GM19193 (cell line): ENCODE measurements around the gene FBRSL1.

Experiments
- POLR2A ChIP-seq: IDR thresholded peaks from 4 replicates; pipeline ENCODE4 v1.6.1; 2011; ENCODE audit not compliant: insufficient read depth, insufficient read length; ENCODE audit errors: extremely low read depth

Gene FBRSL1

DNA sequence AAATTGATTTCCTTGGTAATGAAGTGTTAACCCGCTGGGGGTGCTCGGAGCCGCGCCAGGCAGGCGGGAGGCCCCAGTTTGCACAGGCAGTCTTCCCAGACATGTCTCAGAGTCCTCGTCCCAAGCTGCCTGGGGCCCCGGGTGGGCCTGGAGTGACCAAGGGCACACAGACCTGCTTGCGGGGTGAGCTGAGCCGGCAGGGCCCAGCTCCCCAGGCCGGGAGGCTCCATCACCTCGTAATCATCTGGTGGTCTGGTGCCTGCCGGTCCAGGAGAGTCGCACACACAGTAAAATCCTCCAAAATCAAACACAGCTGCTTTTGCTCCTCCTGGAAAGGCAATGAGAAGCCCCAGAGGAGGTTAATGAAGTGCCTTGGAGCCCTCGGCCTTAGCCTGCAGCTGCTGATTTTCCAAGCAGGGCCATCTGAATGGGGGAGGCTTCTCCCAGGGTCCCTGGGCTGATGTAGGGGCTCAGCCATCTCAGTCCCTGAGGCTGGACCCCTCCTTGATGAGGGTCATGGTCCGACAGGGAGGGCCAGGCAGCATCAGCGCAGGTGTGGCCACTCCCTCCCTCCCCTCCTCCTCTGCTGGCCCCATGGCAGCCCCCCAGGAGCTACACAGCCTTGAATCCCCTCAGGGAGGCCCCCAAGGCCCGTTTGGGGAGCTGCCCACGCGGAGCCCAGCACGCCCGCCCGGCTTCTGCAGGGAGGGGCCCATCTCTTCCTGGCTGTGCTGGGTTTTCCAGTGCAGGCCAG is 39.4 kb upstream of the FBRSL1 start:
- TF ChIP-seq POLR2A: no peak

DNA sequence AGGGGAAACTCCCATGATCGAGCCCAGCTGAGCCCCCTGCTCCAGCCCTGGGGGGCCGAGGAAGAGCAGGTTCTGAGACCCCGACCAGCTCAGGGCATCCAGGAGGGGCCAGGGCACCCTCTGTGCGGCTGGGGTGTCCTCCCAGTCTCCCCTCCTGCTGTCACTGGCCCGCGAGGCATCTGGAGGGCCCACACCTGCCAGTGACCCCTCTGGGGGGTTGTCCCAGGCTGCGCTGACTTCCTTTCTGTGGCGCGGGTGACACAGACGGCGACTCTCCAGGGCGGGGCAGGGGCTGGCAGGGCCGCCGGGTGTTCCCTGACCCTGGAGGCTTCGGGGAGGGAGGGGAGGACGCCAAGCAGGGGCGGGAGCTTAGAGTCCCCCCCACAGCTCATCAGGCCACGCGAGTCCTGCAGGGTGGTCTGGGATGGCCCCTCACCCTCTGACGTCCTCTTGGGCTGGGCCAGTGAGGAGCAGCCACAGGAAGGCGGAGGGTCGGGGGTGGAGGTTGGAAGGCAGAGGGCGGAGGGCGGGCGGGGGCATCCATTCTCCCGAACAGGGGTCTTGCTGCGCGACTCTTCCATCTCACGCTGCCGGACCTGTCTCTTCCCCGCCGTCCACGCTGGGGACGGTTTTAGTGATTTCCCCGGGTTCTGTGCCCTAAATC is 38.6 kb upstream of the FBRSL1 start:
- no peak for TF ChIP-seq POLR2A

DNA sequence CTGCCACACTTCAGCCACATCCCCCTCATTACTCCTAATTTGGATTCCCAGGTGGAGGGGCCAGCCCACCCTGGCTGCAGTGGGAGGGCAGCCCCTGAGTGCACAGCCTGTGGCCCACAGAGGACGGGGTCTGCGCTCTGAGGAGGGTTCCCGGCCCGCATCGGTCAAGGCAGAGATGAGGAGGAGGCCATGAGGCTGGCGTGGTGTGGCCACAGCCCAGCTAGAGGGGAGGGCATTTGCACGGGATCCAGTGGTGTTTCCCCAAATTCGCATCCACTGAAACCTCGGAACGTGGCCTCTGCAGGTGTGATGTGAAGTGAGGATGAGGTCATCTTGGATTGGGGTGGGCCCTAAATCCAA is 38.1 kb upstream of the FBRSL1 start:
- TF ChIP-seq POLR2A: no peak

DNA sequence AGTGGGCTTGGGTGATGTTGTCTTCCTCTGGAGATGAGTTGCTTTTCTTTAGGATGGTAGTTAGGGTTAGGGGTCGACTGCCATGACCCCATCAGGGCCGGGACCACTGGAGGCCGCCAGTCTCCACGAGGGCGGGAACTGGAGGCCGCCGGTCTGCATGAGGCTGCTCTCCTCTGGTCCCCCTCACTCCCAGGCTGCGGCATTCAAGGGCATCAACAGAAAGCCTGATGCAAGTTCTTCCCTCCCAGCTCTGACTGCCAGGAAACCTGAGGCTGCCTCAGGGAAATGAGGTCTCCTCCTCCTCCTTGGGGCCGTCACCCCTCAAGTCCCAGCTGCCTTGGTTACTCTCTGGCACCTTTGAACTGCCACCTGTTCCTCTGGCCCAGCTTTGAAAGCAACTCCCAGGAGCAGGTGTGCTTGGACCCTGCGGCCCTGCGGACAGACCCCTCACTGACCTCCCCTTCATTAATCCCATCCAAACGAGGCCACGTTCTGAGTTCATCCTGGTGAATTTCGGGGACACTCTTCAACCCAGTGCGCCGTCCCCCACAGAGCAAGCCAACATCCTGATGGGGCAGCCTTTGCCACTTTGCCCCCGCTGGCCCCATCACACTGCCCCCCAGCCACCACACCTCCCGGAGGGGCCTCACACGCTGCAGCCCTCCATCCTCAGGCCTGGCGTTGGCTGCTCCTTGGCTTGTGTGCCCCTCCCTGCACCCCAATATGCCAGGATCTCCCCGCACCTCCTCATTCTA is 37.2 kb upstream of the FBRSL1 start:
- TF ChIP-seq POLR2A: no peak

DNA sequence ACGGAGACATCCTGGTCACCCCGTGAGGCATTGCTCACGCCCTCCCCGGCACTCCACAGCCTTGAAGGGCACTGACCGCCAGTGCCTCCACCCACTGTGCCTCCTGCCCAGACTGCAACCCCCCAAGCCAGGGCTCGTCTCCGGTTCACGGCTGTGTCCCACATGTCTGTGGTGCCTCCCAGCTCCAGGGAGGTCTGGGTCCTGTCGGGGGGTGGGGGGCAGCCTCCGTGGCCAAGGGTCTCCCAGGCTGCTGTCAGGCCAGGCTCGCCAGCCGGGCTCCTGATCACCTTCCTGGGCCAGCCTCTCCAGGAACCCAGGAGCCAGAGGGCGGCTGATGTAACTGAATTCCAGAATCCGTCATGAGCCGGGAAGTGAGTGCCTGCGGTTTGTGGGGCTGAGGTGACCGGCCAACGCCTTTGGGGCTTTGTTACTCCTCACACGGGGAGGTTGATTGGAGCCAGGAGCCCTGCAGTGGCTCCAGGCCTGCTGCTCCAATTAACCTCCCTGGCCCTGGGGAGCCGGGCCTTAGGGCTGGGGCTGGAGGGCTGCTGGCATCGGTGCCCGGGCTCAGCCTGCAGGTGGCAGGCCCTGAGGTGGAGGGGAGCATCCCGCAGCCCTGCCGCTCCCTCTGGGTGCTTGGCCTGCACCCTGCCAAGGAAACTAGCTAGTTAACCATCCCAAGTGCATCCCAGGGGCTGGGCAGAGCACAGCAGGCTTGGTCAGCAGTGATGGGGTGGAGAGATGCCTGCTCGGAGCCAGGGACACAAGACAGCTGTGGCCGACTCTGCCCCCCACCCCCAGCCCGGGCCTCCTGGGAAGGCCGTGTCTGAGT is 36.4 kb upstream of the FBRSL1 start:
- no peak for TF ChIP-seq POLR2A

DNA sequence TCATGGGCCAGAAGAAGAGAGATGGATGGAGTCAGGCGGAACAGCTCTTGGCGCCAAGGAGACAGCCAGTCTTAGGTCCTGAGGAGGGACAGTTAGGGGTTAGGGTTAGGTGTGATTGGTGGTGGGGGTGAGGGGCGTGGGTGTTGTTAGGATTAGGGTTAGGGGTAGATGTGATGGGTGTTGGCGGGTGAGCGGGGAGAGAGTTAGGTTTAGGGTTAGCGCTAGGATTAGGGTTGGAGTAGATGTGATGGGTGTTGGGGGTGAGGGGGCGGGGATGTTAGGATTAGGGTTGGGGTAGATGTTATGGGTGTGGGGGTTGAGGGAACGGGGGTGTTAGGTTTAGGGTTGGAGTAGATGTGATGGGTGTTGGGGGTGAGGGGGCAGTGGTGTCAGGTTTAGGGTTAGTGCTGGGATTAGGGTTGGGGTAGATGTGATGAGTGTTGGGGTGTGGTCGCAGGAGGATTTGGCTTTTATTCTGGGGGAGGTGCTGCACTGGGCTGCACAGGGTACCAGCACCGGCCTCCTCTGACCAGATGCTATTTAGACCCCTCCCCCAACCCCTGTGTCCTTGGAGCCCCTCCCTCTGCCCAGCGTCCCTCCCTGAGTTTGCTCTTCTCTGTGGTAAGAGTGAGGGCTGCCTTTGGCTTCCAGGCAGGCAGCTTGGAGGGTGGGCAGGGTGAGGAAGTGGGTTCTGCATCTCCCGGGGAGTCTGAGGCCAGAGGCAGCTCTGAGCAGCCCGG is 35.6 kb upstream of the FBRSL1 start:
- TF ChIP-seq POLR2A: no peak

DNA sequence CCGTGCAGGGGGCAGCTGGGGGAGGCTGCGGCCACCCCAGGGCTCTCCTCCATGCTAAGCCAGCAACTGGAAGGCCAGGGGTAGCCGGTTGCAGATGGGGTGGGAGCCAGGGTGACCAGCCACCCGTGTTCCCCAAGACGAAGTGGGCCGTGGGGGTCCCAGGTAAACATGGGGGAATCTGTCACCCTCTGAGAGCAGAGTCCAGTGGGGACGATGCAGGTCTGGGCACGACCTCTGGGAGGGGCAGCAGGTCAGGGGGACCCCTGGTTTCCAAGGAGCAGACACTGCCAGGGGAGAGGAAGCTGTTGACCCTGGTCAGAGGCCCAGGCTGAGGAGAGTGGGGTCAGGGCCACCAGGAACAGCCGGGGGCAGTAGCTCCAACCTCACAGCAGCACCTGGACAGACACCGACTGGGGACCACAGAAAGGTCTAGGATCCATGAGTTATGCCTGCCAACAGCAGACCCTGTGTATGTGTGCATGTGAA is 35.0 kb upstream of the FBRSL1 start:
- TF ChIP-seq POLR2A: no peak

DNA sequence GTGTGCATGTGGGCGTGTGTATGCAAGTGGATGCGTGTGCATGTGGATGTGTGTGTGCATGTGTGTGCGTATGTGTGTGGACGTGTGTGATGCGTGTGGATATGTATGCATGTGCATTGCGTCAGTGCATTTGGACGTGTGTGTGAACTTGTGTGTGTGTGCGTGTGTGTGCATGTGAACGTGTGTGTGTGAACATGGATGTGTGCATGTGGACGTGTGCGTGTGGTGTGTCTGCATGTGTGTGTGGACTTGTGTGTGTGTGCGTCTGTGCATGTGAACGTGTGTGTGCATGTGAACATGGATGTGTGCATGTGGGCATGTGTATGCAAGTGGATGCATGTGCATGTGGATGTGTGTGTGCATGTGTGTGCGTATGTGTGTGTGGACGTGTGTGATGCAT is 34.4 kb upstream of the FBRSL1 start:
- no peak for TF ChIP-seq POLR2A

DNA sequence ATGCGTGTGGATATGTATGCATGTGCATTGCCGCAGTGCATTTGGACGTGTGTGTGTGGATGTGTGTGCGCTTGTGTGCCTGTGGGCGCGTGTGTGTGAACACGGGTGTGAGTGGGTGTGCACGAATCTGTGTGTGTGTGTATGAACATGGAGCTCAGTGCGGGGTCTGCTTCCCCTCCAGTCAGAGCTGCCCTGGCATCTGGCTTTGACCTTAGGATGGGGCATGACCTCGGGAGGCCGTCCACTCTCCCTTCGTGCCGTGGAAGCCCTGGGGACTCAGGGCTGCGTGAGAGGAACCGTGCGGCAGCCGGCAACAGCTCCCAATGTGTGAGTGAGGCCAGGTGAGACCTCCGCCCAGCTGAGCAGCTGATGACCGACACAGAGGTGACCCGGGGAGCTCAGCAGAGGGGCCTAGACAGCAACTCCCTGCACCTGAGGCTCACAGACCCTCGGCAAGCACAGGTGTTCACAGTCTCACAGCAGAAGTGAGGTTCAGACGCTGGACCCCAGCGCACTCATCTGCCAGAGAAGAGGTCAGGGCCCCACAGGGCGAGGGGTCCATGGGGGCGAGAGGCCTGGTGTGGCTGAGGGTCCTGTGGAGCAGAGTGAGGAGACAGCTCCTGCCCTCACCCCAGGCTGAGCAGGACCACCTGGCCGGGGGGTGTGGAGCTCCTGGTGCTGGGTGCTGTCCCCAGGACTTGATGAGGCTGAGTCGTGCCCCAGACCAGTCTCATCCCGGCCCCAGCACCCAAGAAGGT is 33.6 kb upstream of the FBRSL1 start:
- no peak for TF ChIP-seq POLR2A

DNA sequence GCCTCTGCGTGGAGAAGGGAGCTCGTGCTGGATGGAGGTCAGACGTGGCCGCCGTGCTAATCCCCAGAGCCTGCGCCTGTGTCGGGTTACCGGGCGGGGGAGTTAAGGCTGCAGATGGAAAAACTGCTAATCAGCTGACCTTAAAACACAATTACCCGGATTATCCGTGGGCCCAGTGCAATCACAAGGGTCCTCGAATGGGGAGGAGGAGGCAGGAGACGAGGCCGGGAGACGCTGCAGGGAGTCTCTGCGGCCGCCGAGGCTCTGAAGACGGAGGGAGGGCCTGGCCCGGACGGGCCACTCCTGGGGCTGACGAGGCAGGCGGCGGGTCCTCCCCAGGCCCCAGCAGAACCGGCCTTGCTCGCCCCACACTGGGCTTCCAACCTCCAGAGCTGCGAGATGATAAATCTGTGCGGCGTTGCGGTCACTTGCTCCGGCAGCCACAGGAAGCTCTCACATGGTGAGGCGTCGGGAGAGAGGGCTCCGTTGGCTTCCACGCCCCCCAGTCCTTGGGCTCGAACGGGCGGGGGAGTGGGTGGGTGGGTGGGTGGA is 32.9 kb upstream of the FBRSL1 start:
- no peak for TF ChIP-seq POLR2A

DNA sequence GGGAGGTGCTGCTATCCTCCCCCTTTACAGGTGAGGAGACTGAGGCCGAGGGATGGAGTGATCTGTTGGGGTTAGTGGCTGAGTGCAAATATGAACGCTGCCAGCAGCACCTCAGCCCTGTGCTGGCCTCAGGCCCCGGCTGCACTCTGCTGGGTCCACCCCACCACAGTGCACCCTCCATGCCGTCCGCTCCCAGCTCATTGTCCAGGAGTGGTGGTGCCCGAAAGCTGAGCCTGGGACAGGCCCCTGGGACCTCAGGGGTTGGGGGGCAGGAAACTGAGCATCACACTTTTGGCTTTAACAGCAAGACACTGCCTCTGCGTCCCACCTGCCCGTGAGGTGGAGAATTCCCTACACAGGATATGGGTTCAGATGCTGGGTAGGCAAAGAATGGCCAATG is 31.5 kb upstream of the FBRSL1 start:
- TF ChIP-seq POLR2A: no peak

DNA sequence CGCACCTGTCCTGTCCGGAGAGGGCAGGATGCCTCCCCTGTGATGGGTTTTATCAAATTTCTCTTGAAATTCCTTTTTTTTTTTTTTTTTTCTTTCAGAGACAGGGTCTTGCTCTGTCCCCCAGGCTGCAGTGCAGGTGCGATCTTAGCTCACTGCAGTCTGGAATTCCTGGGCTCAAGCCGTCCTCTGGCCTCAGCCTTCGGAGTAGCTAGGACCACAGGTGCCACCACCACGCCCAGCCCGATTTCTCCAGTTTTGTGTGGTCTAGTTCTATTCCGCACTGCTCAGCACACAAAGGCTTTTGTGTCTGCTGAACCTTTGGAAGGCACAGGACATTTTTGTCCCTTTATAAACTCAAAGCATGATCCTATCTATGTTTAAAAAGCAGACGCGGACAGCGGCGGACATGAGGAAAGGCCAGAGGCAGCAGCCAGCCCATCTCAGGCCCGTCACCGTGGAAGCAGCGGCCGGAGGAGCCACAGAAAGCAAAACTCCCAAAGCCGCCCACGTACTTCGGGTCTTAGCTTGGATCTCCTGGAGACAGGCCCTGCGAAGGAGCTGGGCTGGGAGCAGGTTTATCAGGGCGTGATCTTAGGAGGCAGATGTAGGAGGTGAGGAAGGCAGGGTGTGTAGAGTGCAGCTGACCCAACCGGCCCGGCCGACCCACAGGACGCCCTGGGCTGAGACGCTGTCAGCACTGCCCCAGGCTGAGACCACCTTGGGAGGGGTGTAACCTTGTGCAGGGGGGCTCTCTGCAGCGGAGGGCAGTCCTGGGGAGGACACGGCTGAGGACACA is 30.9 kb upstream of the FBRSL1 start:
- no peak for TF ChIP-seq POLR2A

DNA sequence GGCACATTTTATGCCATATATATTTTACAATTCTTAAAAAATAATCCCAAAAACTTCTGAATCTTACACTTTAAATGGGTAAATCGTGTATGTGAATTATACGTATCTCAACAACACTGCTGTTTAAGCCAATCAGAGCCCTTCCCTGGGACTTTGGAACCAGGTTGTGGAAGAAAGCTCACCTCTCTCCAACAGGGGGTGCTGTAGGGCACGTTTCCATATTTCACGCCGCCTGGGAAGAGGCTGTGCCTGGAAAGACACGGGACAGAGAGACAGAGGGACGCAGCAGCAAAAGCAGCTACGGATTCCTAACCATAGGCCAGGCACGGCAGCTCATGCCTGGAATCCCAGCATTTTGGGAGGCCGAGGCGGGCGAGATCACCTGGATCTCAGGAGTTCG is 29.4 kb upstream of the FBRSL1 start:
- TF ChIP-seq POLR2A: no peak

DNA sequence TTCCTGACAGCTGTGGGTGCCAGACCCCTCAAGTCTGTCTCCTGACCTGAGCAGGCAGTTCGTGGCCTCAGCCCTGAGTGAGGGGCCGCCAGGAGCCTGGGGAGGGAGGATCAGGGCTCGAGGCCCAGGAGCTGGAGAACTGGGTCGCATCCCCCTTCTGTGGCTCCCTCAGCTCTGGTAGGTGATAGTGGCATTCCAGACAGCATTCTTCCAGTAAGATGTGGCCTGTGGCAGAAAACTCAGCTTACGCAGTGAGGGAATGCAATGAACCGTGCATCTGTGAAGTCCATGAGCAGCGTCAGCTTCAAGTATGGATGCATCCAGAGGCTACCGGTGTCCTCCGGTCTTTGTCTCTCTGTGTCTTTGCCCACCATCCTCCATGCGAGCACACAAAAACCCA is 28.4 kb upstream of the FBRSL1 start:
- TF ChIP-seq POLR2A: no peak
